ENCODE results near the gene OSBPL8.

The OSBPL8 gene

GRCh38 chr12:76445462-76445861 is 114.1 kb downstream of the OSBPL8 start:
- TF ChIP-seq POLR2A (IDR thresholded peaks at IDR 0.05; ENCODE audit: low read depth, low read length) (no peak), PAX5 (IDR thresholded peaks at IDR 0.05; ENCODE audit: insufficient read depth, low read length, severe bottlenecking) (no peak), TAF1 (IDR thresholded peaks at IDR 0.05; ENCODE audit: low read depth, low read length) (no peak), SPI1 (IDR thresholded peaks at IDR 0.05; ENCODE audit: low read depth, low read length) (no peak), POLR2AphosphoS5 (IDR thresholded peaks at IDR 0.05; ENCODE audit: low read depth, low read length) (no peak), POU2F2 (IDR thresholded peaks at IDR 0.05; ENCODE audit: low read depth, low read length) (no peak)
- DNase-seq (ENCODE audit: insufficient read length, low spot score) (no peak), FAIRE-seq (no peak)

- FAIRE-seq (no peak), DNase-seq (ENCODE audit: insufficient read length, low spot score) (no peak)
- TF ChIP-seq TAF1 (IDR thresholded peaks at IDR 0.05; ENCODE audit: low read depth, low read length), result no peak
- no peak for TF ChIP-seq POLR2A (IDR thresholded peaks at IDR 0.05; ENCODE audit: low read depth, low read length)
- TF ChIP-seq SPI1 (IDR thresholded peaks at IDR 0.05; ENCODE audit: low read depth, low read length), result no peak
- TF ChIP-seq POU2F2 (IDR thresholded peaks at IDR 0.05; ENCODE audit: low read depth, low read length), result no peak
These were observed 115.1 kb downstream of the OSBPL8 start for GRCh38 chr12:76444408-76444984.

- DNase-seq (ENCODE audit: insufficient read length, low spot score) (no peak), FAIRE-seq (no peak)
- TF ChIP-seq POU2F2 (IDR thresholded peaks at IDR 0.05; ENCODE audit: low read depth, low read length), result no peak
- no peak for TF ChIP-seq TAF1 (IDR thresholded peaks at IDR 0.05; ENCODE audit: low read depth, low read length)
- TF ChIP-seq POLR2AphosphoS5 (IDR thresholded peaks at IDR 0.05; ENCODE audit: low read depth, low read length), result no peak
- TF ChIP-seq POLR2A (IDR thresholded peaks at IDR 0.05; ENCODE audit: low read depth, low read length), result no peak
- no peak for TF ChIP-seq PAX5 (IDR thresholded peaks at IDR 0.05; ENCODE audit: insufficient read depth, low read length, severe bottlenecking)
- TF ChIP-seq SPI1 (IDR thresholded peaks at IDR 0.05; ENCODE audit: low read depth, low read length), result no peak
These were observed 118.6 kb downstream of the OSBPL8 start for GRCh38 chr12:76441016-76441415.

GRCh38 chr12:76432733-76433132 is 126.8 kb downstream of the OSBPL8 start:
- FAIRE-seq, result no peak
- no peak for DNase-seq (ENCODE audit: insufficient read length, low spot score)
- no peak for TF ChIP-seq POLR2A (IDR thresholded peaks at IDR 0.05; ENCODE audit: low read depth, low read length)
- no peak for TF ChIP-seq POLR2AphosphoS5 (IDR thresholded peaks at IDR 0.05; ENCODE audit: low read depth, low read length)
- TF ChIP-seq PAX5 (IDR thresholded peaks at IDR 0.05; ENCODE audit: insufficient read depth, low read length, severe bottlenecking), result no peak
- no peak for TF ChIP-seq TAF1 (IDR thresholded peaks at IDR 0.05; ENCODE audit: low read depth, low read length)
- no peak for TF ChIP-seq SPI1 (IDR thresholded peaks at IDR 0.05; ENCODE audit: low read depth, low read length)
- no peak for TF ChIP-seq POU2F2 (IDR thresholded peaks at IDR 0.05; ENCODE audit: low read depth, low read length)

GRCh38 chr12:76428117-76428516 is 131.5 kb downstream of the OSBPL8 start:
- FAIRE-seq (no peak), DNase-seq (ENCODE audit: insufficient read length, low spot score) (no peak)
- TF ChIP-seq TAF1 (IDR thresholded peaks at IDR 0.05; ENCODE audit: low read depth, low read length), result no peak
- no peak for TF ChIP-seq POU2F2 (IDR thresholded peaks at IDR 0.05; ENCODE audit: low read depth, low read length)
- no peak for TF ChIP-seq PAX5 (IDR thresholded peaks at IDR 0.05; ENCODE audit: insufficient read depth, low read length, severe bottlenecking)
- TF ChIP-seq POLR2A (IDR thresholded peaks at IDR 0.05; ENCODE audit: low read depth, low read length), result no peak
- no peak for TF ChIP-seq SPI1 (IDR thresholded peaks at IDR 0.05; ENCODE audit: low read depth, low read length)

GRCh38 chr12:76426160-76426559 is 133.4 kb downstream of the OSBPL8 start:
- no peak for TF ChIP-seq POLR2A (IDR thresholded peaks at IDR 0.05; ENCODE audit: low read depth, low read length)
- TF ChIP-seq PAX5 (IDR thresholded peaks at IDR 0.05; ENCODE audit: insufficient read depth, low read length, severe bottlenecking), result no peak
- TF ChIP-seq TAF1 (IDR thresholded peaks at IDR 0.05; ENCODE audit: low read depth, low read length), result no peak
- no peak for TF ChIP-seq SPI1 (IDR thresholded peaks at IDR 0.05; ENCODE audit: low read depth, low read length)
- TF ChIP-seq POU2F2 (IDR thresholded peaks at IDR 0.05; ENCODE audit: low read depth, low read length), result no peak
- FAIRE-seq, result no peak
- no peak for DNase-seq (ENCODE audit: insufficient read length, low spot score)

- no peak for FAIRE-seq
- TF ChIP-seq POU2F2 (IDR thresholded peaks at IDR 0.05; ENCODE audit: low read depth, low read length) (no peak), PAX5 (IDR thresholded peaks at IDR 0.05; ENCODE audit: insufficient read depth, low read length, severe bottlenecking) (no peak), POLR2AphosphoS5 (IDR thresholded peaks at IDR 0.05; ENCODE audit: low read depth, low read length) (no peak), SPI1 (IDR thresholded peaks at IDR 0.05; ENCODE audit: low read depth, low read length) (no peak), POLR2A (IDR thresholded peaks at IDR 0.05; ENCODE audit: low read depth, low read length) (no peak), TAF1 (IDR thresholded peaks at IDR 0.05; ENCODE audit: low read depth, low read length) (no peak)
- DNase-seq (ENCODE audit: insufficient read length, low spot score), result no peak
These were observed 134.6 kb downstream of the OSBPL8 start for GRCh38 chr12:76424941-76425340.

GRCh38 chr12:76422543-76423438 is 136.8 kb downstream of the OSBPL8 start:
- FAIRE-seq, result peak; percentile 23

GRCh38 chr12:76422154-76422542 is 137.4 kb downstream of the OSBPL8 start:
- no peak for FAIRE-seq
- no peak for DNase-seq (ENCODE audit: insufficient read length, low spot score)
- TF ChIP-seq SPI1 (IDR thresholded peaks at IDR 0.05; ENCODE audit: low read depth, low read length) (no peak), PAX5 (IDR thresholded peaks at IDR 0.05; ENCODE audit: insufficient read depth, low read length, severe bottlenecking) (no peak), POLR2AphosphoS5 (IDR thresholded peaks at IDR 0.05; ENCODE audit: low read depth, low read length) (no peak), TAF1 (IDR thresholded peaks at IDR 0.05; ENCODE audit: low read depth, low read length) (no peak), POU2F2 (IDR thresholded peaks at IDR 0.05; ENCODE audit: low read depth, low read length) (no peak), POLR2A (IDR thresholded peaks at IDR 0.05; ENCODE audit: low read depth, low read length) (no peak)

More at GRCh38 chr12:76422543-76423438, 136.8 kb downstream of the OSBPL8 start:
- DNase-seq (ENCODE audit: insufficient read length, low spot score), result no peak
- TF ChIP-seq POU2F2 (IDR thresholded peaks at IDR 0.05; ENCODE audit: low read depth, low read length) (no peak), PAX5 (IDR thresholded peaks at IDR 0.05; ENCODE audit: insufficient read depth, low read length, severe bottlenecking) (no peak), POLR2AphosphoS5 (IDR thresholded peaks at IDR 0.05; ENCODE audit: low read depth, low read length) (no peak), SPI1 (IDR thresholded peaks at IDR 0.05; ENCODE audit: low read depth, low read length) (no peak), POLR2A (IDR thresholded peaks at IDR 0.05; ENCODE audit: low read depth, low read length) (no peak), TAF1 (IDR thresholded peaks at IDR 0.05; ENCODE audit: low read depth, low read length) (no peak)

All from GM12891 (cell line).